Caki2 (cell line): Measurements from ENCODE around the gene FAM43B. TPM values are rescaled to one million over a fixed set of nuclear protein-coding genes. Genes with fewer than 3 reads are reported as not detected.

Source experiments
- DNase-seq: peaks from one replicate; pipeline ENCODE4 v3.0.0-alpha.2; 2015; ENCODE audit warnings: low read depth
- in situ Hi-C: cut with HindIII; loops from 2 replicates; pipeline ENCODE4 v1.10.0; 2016; ENCODE audit warnings: low sequenced_read_pairs, low pct_unique_long_range_greater_than_20kb, mixed read lengths
- total RNA-seq: library from RNA; depleted of rRNA; stranded (reverse); fragments of >200 nt; shearing (Covaris generic); gene quantifications from 2 replicates; pipeline ENCODE4 v1.2.3, GENCODE V29; 2014; ENCODE audit warnings: low replicate concordance

The FAM43B gene
- total RNA-seq, 1 experiment from 2014 or later, result 2.8 TPM

DNA sequence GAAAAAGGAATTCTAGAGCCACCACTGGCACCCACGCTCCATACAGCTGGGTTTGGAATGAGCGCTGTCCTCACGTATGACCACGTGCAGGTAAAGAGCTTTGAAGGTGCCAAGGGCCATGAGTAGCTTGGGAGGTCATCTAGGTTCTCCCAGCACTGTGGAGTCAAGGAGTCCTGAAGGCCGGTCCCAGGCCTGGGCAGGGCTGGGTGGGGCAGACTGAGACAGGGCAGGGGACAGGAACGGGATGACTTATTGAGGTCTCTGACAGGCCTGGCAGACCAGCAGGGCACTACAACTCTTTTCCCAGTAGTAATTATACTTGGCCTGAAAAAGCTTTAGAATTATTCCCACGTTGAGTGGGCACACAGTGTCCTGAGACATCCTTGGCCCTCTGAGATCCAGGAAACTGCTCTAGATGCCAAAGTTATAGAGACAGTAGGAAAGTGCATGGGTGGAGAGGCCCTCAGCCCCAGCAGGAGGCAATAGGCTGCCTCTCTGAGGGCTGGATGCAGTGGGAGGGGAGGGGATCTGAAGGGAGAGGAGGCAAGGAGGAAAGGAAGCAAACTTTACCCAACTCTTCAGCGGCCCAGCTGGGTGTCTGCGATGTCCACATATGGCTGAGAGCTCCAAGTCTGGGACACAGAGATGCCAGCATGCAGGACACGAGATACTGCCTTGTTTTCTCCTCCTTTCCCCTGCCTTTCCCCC lies 34.7 kb downstream of the FAM43B start:
- in situ Hi-C loops, result no loop called here
- DNase-seq, result no peak

DNA sequence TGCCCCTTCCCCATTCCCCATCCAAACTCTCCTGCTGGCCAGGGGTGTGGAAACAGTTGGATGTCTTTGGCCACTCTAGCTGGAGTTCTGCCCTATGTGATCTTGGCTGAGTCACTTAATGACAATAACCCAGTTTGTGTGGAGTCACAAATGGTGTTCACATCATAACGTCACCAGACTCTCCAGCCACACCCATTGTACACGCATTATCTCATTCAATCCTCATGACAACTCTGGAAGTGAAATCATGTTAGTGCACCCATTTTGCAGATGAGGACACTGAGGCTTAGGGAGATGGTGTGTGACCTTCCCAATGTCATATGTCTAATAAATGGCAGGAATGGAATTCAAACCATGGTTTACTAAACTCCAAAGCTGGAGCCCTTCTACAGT lies 35.3 kb downstream of the FAM43B start:
- in situ Hi-C loops, result no loop called here
- no peak for DNase-seq

DNA sequence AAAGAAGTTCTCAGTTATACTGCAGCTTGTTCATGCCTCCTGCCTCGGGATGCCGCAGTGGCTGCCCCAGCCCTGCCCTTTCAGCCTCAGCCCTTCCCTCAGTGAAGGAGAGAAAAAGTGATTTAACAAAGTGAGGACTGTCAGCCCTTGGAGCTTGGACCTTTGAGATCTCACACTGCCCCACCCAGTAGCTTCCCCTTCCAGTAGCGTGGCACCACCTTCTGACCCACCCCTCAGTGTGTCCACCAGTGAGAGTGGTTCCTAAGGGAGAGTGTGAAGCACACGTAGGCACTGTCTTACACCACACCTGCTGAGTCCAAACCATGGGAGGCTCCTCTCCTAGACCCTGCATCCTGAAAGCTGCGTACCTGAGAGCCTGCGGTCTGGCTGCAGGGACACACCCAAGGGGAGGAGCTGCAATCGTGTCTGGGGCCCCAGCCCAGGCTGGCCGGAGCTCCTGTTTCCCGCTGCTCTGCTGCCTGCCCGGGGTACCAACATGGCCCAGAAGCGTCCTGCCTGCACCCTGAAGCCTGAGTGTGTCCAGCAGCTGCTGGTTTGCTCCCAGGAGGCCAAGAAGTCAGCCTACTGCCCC lies 36.4 kb downstream of the FAM43B start, which contains the start of gene CDA:
TSS of gene CDA (plus strand) at position 464 of the 592 bp plus-strand sequence. CDS start at position 497, 33 bp downstream.
- no peak for DNase-seq
- in situ Hi-C loops, result no loop called here

DNA sequence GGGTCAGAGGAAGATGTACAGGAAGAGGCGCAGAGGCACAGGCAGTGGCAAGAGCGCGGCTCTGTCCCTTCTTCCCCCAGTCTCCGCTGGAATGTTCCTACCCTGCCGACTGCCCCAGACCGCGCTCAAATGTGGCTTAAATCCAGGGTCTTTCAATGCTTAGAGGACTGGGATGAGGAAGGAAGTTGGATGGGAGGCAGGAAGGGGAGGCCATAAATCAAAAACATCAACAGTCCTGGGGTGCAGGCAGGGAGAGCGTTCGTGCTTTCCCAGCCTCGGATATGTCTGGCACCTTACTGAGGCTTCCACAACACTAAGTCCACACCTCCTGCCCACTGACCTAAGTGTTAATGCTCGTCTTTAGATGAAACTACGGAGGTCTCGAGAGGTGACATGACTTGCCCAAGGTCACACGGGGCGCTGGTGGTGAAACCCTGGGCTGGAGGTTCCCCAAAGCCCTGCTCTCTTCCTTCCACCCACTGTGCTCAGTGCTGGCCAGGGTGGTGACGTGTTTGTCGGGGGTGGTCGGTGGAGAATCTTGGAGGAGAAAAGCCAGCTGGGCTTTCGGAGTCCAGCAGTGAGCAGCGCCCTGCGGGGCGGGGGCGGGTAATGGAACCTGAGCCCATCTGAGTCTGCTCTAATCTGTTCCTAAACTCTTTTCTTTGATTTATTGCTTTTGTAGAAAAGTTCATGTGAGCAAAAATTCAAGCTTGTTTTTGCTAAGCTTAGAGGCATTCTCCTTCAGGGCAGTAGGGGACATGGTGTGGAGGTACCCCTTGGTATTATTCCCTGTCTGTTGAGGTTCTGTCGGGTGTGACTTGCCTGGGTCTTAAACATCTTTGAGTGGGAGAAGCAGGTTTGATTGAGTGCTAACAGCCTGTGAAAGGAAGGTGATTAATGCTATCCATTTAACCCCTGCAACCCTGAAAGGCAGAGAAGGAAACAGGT lies 37.2 kb downstream of the FAM43B start:
- in situ Hi-C loops, result no loop called here
- no peak for DNase-seq

DNA sequence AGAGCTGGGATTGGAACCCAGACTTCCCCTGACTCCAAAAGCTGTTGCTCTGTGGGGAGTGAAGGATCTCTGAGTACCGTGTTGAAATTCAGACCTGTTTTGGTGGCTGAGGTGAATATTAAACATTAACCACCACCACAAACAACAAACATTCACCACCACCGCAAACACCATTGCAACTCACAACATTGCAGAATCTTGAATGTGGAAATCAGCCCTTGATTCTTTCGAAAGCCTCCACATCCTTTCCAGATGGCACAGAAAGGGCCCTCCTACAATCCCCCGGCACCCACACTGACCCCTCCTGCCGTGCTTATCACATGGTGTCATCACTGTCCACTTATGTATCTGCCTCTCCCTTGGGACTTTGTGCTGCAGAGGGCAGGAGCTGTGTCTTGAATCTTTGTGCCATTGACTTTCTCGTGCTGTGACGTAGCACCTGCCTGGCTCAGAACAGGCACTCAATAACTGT lies 38.0 kb downstream of the FAM43B start:
- in situ Hi-C loops, result no loop called here
- DNase-seq, result no peak

DNA sequence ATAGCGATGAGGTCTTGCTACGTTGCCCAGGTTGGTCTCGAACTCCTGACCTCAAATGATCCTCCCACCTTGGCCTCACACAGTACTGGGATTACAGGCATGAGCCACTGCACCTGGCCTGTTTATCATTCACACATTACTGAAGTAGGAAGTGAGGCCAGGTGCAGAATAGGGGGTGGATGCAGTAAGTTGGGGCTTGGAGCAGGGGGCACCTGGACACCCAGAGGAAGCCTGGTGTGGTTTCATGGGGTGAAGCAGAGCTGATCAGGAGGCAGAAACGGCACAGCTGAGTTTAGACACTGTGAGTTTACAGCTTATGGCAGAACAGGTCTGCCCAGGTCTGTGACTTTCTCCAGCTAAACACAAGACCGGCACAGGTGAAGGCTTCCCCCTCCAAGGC lies 41.4 kb downstream of the FAM43B start:
- no peak for DNase-seq
- in situ Hi-C loops, result no loop called here

DNA sequence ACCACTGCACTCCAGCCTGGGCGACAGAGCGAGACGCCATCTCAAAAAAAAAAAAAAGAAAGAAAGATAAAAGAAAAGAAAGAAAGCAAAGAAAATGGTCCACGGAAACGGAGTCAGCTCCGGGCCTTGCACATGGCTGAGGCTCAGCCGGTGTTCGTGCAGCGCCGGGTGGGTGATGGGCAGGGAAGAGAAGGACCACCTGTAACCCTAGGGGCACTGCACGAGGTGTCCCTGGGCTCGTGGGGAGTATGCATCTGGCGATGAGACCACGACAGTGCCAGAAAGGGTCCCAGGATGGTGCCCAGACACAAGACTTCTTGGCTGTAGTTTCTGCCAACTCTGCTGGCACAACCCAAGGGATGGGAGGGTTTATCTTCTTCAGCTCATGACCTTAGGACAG lies 42.4 kb downstream of the FAM43B start:
- no peak for DNase-seq
- in situ Hi-C loops, result no loop called here

DNA sequence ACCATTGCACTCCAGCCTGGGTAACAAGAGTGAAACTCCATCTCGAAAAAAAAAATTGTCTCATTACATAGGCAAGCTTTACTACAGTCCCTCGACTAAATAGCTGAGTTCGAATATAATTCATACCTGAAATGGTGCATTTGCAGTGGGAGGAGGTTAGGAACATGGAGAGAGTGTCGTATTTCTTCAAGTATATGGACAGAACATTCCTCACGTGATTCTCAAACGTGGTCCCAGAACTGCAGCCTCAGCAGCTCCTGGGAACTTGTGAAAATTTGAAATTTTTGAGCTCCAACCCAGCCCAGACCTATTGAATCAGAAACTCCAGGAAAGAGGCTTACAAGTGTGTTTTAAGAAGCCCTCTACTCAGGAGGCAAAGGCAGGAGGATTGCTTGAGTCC lies 43.7 kb downstream of the FAM43B start:
- DNase-seq, result no peak
- in situ Hi-C loops, result no loop called here

DNA sequence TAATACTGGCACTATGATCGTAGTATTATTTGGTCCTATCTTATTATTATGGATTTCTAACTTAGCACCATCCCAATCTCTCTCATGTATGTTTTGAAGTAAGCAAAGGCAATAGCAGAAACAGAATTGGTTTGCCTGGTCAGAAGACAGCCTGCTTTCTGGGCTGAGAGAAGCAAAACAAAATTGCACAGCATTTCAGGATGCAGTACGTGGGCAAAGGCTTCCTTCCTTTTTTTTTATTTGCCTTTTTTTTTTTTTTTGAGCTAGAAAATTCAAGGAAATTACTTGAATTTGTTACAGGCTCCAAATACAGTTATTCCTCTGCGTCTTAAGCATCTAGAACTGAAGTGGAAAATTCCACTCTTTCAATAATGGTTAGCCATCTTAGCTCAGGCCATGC lies 45.3 kb downstream of the FAM43B start:
- no peak for DNase-seq
- in situ Hi-C loops, result no loop called here

DNA sequence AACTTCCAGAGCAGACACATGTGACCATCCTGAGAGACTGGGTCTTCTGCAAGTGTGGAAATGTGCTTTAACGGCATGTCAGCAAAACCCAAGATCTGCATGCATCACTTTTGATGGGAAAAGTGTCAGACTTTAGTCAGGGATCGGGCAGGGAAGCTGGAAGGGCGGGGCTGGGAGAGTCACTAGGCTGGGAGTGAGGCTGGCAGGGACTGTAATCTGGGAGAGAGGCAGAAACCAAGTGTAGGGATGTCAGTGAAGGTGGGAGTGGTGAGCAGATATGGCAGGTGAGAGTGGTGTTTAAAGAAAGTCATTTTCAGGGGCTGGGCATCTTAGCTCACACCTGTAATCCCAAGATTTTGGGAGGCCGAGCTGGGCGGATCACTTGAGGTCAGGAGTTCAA lies 47.8 kb downstream of the FAM43B start:
- DNase-seq, result no peak
- in situ Hi-C loops, result no loop called here

DNA sequence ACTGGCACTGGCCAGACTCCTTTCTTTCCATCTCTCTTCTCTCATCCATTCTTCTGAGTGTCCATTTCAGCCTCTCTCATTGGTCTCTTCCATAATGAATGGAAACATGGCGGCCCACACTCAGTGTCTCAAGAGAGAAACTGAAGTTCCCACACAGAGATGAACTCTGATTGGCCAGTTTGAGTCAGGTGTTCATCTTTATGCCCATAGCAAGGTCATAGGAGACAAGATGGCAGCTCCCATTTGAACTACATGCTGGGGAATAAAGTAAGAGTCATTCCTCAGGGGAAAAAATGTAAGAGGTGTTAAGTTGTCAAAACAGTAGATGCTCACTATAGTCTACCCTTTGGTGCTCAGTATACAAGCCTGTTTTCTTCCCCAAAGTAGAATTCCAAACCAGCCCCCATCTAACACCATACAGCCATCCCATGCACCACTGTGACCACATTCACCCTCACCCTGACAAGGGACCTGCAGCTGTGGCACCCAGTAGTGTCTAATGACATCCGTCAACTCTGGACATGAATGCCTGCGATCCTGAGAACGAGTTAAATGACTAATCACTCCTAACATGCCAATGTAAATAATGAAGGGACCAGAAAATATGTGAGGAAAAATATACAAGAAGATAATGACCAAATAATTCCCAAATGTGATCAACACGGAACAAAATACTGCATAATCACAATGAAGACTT lies 48.9 kb downstream of the FAM43B start:
- peak; percentile 65 for DNase-seq
- in situ Hi-C loops, result no loop called here

DNA sequence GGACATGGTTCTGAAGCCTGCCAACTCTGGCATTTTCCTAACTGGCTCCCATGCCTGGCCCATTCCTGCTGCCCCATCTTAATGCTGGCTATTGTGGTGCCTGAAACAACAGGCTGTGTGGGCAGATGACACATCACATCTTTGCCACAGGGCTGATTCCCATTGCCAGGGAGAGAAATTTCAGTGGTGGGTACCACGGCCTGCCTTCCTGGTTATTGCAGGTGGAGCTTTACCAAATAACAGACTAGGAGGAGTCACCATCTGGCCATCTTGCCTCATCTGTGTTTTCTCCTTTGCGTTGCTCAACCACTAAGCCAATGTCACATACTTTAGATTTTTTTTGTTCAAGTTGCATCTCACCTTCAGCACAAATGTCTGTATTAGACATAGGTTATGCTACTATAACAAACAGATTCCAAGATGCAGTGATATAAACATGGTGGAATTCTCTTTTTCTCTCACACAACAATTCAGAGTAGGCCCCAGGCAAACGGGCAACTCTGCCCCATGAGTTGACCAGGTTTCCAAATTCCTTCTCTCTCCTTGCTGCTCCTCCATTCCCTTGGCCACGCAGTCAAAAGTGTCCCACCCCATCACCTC lies 50.6 kb downstream of the FAM43B start:
- DNase-seq, result no peak
- in situ Hi-C loops, result no loop called here

DNA sequence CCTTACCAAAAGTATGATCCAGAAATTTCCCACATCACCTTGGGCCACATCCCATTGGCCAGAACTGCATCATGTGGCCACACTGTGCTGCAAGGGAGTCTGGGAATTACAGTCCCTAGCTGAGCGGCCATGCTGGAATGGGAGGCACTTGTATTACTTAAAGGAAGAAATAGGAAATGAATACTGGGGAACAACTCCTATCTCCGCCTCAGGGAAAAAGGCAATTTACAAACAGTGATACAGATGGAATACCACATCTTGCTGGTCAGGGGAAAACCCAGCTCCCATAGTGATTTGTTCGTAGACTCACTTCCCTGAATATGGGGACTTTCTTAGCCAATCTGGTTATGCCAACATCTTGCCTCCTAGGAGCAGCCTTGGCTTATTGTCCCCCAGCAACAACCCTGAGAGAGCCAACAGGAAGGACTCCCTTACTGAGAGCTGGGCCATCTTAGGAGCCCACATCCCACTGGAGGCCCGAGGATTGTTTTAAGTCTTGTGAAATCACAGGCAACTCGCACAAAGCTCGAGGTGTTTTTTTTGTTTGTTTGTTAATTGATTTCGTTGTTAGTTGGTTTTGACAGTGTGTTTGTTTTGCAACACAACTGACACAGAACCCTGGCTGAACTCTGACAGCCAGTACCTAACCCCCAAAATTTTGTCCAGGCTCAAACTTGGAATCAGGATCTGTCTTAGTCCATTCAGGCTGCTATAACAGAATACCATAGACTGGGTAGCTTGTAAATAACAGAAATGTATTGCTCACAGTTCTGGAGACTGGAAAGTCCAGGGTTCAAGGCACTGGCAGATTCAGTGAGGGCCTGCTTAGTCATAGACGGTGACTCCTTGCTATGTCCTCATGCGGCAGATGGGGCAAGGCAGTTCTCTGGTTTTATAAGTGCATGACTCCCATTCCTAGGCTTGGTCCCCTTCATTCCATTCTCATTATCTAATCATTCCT lies 51.4 kb downstream of the FAM43B start:
- in situ Hi-C loops, result no loop called here
- no peak for DNase-seq
